ENCODE measurements around the gene ARFRP1. TPM values are rescaled to one million over a fixed set of nuclear protein-coding genes. Genes with fewer than 3 reads are reported as not detected.
"Not testable (repeated sequence)": the region's sequence is repeated elsewhere in the genome, so short reads cannot be mapped to it uniquely, and the experiment has no call there.

The ARFRP1 gene
- total RNA-seq, 2 donors from 2014 or later, result 35.3 to 76.9 TPM

DNA sequence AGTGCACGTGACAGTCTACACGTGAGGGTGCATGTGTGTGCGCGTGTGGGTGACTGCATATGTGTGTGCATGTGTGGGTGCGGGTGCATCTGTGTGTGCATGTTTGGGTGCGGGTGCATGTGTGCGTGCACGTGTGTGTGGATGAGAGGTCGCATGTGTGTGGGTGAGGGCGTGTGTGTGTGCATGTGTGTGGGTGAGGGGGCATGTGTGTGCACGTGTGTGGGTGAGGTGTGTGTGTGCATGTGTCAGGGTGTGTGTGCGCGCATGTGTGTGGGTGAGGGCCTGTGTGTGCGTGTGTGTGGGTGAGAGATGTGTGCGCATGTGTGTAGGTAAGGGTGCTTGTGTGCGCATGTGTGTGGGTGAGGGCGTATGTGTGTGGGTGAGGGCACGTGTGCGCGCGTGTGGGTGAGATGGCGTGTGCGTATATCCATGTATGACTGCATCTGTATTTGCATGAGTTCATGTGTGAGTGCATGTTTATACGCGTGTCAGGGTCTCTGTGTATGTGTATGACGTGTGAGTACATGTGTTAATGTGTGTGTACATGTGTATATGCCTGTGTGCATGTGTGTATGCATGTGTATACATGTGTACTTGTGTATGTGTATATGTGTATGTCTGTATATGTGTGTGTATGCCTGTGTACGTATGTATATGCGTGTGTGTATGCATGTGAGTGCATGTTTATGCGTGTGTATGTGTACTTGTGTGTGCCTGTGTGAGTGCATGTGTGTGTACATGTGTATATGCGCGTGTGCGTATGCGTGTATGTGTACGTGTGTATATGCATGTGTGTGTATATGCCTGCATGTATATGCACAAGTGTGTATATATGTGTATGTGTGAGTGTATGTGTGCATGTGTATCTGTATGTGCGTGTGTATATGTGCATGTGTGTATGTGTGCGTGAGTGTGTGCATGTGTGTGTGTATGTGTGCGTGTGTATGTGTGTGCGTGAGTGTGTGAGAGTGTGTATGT is 24.6 kb upstream of the ARFRP1 start:
- Histone ChIP-seq H3K27me3 (no peaks in the 10 kb centered on the region), H3K4me1 (peaks cover 6% of the 10 kb centered on the region), H3K9me3 (no peaks in the 10 kb centered on the region), H3K4me3 (no peak overlapping the region), H3K9ac (ENCODE audit: low read depth in 2 of 2, low read length in 2 of 2) (no peak overlapping the region), H3K36me3 (peaks cover 7% of the 10 kb centered on the region), H3K27ac (no peak overlapping the region)
- TF ChIP-seq, protein P1, sequence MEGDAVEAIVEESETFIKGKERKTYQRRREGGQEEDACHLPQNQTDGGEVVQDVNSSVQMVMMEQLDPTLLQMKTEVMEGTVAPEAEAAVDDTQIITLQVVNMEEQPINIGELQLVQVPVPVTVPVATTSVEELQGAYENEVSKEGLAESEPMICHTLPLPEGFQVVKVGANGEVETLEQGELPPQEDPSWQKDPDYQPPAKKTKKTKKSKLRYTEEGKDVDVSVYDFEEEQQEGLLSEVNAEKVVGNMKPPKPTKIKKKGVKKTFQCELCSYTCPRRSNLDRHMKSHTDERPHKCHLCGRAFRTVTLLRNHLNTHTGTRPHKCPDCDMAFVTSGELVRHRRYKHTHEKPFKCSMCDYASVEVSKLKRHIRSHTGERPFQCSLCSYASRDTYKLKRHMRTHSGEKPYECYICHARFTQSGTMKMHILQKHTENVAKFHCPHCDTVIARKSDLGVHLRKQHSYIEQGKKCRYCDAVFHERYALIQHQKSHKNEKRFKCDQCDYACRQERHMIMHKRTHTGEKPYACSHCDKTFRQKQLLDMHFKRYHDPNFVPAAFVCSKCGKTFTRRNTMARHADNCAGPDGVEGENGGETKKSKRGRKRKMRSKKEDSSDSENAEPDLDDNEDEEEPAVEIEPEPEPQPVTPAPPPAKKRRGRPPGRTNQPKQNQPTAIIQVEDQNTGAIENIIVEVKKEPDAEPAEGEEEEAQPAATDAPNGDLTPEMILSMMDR (IDR thresholded peaks at IDR 0.05), result no peak
- DNase-seq, result no peak
- intact Hi-C loops (cut with DNase I), result no loop called here

DNA sequence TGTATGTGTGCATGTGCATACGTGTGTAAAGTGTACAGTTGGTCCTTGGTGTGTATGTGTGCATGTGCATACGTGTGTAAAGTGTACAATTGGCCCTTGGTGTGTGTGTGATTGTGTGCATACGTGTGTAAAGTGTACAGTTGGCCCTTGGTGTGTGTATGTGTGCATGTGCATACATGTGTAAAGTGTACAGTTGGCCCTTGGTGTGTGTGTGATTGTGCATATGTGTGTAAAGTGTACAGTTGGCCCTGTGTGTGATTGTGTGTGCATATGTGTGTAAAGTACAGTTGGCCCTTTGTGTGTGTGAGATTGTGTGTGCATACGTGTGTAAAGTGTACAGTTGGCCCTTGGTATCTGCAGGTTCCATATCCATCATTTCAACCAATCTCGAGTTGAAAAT is 23.6 kb upstream of the ARFRP1 start:
- TF ChIP-seq, protein P1 (IDR thresholded peaks at IDR 0.05), result no peak
- H3K36me3 ChIP-seq, result peaks cover 7% of the 10 kb centered on the region
- no peak overlapping the region for H3K4me3 ChIP-seq
- H3K4me1 ChIP-seq, result no peaks in the 10 kb centered on the region
- H3K9ac ChIP-seq (ENCODE audit: low read depth in 2 of 2, low read length in 2 of 2), result no peak overlapping the region
- H3K27me3 ChIP-seq, result no peaks in the 10 kb centered on the region
- H3K27ac ChIP-seq, result no peak overlapping the region
- intact Hi-C loops (cut with DNase I), result no loop called here
- H3K9me3 ChIP-seq, result no peaks in the 10 kb centered on the region
- DNase-seq, result no peak

DNA sequence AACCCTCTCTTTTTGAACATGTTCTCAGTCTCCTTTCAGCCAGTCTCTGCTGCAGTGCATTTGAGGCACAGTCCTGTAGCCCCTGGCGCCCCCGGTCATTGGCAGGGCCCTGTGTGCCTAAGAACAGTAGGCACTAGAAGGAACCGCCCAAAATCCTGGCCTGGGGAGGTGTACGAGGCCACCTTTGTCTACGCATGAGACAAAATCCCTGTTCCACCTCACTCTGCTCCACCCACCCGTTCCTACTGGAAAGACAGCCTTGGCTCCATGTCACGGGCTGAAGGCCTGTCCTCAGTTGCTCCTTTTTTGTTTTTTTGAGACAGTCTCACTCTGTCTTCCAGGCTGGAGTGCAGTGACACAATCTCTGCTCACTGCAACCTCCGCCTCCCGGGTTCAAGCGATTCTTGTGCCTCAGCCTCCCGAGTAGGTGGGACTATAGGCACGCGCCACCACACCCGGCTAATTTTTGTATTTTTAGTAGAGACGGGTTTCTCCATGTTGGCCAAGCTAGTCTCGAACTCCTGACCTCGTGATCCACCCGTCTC is 22.5 kb upstream of the ARFRP1 start:
- H3K27ac ChIP-seq; H3K9me3 ChIP-seq; H3K4me1 ChIP-seq; H3K4me3 ChIP-seq; H3K9ac ChIP-seq (ENCODE audit: low read depth in 2 of 2, low read length in 2 of 2); DNase-seq; intact Hi-C loops (cut with DNase I); H3K36me3 ChIP-seq; H3K27me3 ChIP-seq: not testable (repeated sequence)

GRCh38 chr20:63722967-63723622 is 15.3 kb upstream of the ARFRP1 start:
- intact Hi-C loops (cut with DNase I); H3K4me1 ChIP-seq; H3K36me3 ChIP-seq: not testable (repeated sequence)

DNA sequence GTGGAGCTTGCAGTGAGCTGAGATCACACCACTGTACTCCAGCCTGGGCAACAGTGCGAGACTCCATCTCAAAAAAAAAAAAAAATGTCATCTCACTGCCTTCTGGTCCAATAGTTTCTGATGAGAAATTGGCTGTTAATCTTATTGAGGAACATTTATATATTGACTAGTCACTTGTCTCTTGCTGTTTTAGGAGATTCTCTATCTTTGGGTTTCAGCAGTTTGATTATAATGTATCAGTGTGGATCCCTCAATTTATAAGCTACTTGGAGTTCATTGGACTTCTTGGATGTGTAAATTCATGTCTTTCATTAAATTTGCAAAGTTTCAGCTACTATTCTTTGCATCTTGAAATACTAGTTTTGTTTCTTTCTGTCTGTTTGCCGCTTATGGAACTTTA is 11.2 kb upstream of the ARFRP1 start:
- no peaks in the 10 kb centered on the region for H3K4me1 ChIP-seq
- no peaks in the 10 kb centered on the region for H3K9me3 ChIP-seq
- no peak overlapping the region for H3K4me3 ChIP-seq
- H3K9ac ChIP-seq (ENCODE audit: low read depth in 2 of 2, low read length in 2 of 2), result no peak overlapping the region
- no peak overlapping the region for H3K27ac ChIP-seq
- TF ChIP-seq, protein P1 (IDR thresholded peaks at IDR 0.05), result no peak
- no peak for DNase-seq
- H3K36me3 ChIP-seq, result no peaks in the 10 kb centered on the region
- H3K27me3 ChIP-seq, result no peaks in the 10 kb centered on the region
- intact Hi-C loops (cut with DNase I), result no loop called here

More at GRCh38 chr20:63722967-63723622, 15.3 kb upstream of the ARFRP1 start:
- not testable (repeated sequence) for H3K9me3 ChIP-seq; H3K27me3 ChIP-seq; H3K9ac ChIP-seq (ENCODE audit: low read depth in 2 of 2, low read length in 2 of 2); H3K27ac ChIP-seq; H3K4me3 ChIP-seq; DNase-seq

DNA sequence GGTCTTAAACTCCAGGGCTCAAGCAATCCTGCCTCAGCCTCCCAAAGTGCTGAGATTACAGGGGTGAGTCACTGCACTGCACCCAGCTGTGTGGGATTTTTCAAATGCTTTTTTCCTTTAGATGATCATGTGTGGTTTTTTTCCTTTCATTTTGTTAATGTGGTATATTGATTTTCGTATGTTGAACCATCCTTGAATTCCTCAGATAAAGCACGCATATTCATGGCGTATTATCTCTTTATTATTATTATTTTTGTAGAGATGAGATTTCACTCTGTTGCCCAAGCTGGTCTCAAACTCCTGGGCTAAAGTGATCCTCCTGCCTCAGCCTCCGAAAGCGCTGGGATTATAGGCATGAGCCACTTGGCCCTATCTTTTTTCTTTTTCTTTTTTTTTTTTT is 7.1 kb upstream of the ARFRP1 start:
- TF ChIP-seq, protein P1 (IDR thresholded peaks at IDR 0.05), result no peak
- no peak overlapping the region for H3K9ac ChIP-seq (ENCODE audit: low read depth in 2 of 2, low read length in 2 of 2)
- no peaks in the 10 kb centered on the region for H3K27me3 ChIP-seq
- intact Hi-C loops (cut with DNase I), result no loop called here
- no peaks in the 10 kb centered on the region for H3K4me1 ChIP-seq
- no peaks in the 10 kb centered on the region for H3K9me3 ChIP-seq
- no peak overlapping the region for H3K4me3 ChIP-seq
- H3K36me3 ChIP-seq, result no peaks in the 10 kb centered on the region
- no peak overlapping the region for H3K27ac ChIP-seq
- no peak for DNase-seq
